H1 (cell line): ENCODE results near the gene LPCAT1. TPM values are rescaled to one million over a fixed set of nuclear protein-coding genes. Genes with fewer than 3 reads are reported as not detected.

Source experiments
- CBX5 ChIP-seq: fragments of 300-800, 300-1000 bp; sonication (generic); IDR thresholded peaks from 2 replicates; pipeline ENCODE4 v1.7.1; 2016; ENCODE audit warnings: antibody characterized with exemption, low read length, low read depth
- JUND ChIP-seq: IDR thresholded peaks from 2 replicates; pipeline ENCODE4 v1.6.1; 2011; ENCODE audit warnings: mild to moderate bottlenecking, improper control_type of control experiment, low read length
- KDM5A ChIP-seq: fragments of 200-600 bp; IDR thresholded peaks from 2 replicates; pipeline ENCODE4 v1.7.1; 2012; ENCODE audit warnings: mild to moderate bottlenecking, low read length, inconsistent platforms, mixed read lengths
- polyA plus RNA-seq, 7 experiments: library from polyadenylated mRNA; depleted of rRNA in 3 of 7; stranded (reverse) in 5 of 7; unstranded in 2 of 7; fragments of >200 nt in 5 of 7; fragments of 200-250 nt in 2 of 7; gene quantifications; 1 replicate in 5 of 7; 2 replicates in 1 of 7; 4 replicates in 1 of 7; pipeline versions ENCODE4 v1.2.1 to v1.2.3, GENCODE V29; 2011 to 2013; ENCODE audit warnings: missing spikeins in 2 of 7, mixed read lengths in 2 of 7
- total RNA-seq: library from RNA; stranded (reverse); fragmentation: NEBNext Ultra II Directional; extraction: Animal tissue kit (Norgen Biotek cat#: 25700); gene quantifications from 2 replicates; pipeline ENCODE4 v1.2.1, GENCODE V29; 2021

LPCAT1 gene
- total and polyA plus RNA-seq, 2 of the 8 experiments (the other 6 are each of a cell fraction or from before 2014, with no cell fraction given): 107 to 260 TPM

GRCh38 chr5:1547236-1547635 lies 23.5 kb upstream of the LPCAT1 start (continued):
- TF ChIP-seq KDM5A (no peak), JUND (no peak), CBX5 (no peak)
- TF ChIP-seq, all 59 proteins: peak for 0
